GM12872 (cell line): ENCODE measurements around the gene TEX14.

Experiments used
- TF ChIP-seq, protein P1 (sequence below): IDR thresholded peaks from 3 replicates; pipeline ENCODE4 v1.5.1; 2011; ENCODE audit warnings: low read depth, mild to moderate bottlenecking, low read length, moderate library complexity; ENCODE audit not compliant: insufficient read depth

The TEX14 gene

GRCh38 chr17:58590377-58590776 is 101.5 kb downstream of the TEX14 start:
- TF ChIP-seq, protein P1, sequence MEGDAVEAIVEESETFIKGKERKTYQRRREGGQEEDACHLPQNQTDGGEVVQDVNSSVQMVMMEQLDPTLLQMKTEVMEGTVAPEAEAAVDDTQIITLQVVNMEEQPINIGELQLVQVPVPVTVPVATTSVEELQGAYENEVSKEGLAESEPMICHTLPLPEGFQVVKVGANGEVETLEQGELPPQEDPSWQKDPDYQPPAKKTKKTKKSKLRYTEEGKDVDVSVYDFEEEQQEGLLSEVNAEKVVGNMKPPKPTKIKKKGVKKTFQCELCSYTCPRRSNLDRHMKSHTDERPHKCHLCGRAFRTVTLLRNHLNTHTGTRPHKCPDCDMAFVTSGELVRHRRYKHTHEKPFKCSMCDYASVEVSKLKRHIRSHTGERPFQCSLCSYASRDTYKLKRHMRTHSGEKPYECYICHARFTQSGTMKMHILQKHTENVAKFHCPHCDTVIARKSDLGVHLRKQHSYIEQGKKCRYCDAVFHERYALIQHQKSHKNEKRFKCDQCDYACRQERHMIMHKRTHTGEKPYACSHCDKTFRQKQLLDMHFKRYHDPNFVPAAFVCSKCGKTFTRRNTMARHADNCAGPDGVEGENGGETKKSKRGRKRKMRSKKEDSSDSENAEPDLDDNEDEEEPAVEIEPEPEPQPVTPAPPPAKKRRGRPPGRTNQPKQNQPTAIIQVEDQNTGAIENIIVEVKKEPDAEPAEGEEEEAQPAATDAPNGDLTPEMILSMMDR, result no peak

- TF ChIP-seq, protein P1, result peak; percentile 98
Observed at GRCh38 chr17:58587713-58588117, 104.1 kb downstream of the TEX14 start.

- TF ChIP-seq, protein P1, result no peak
Observed at GRCh38 chr17:58586009-58586644, 105.7 kb downstream of the TEX14 start.

DNA sequence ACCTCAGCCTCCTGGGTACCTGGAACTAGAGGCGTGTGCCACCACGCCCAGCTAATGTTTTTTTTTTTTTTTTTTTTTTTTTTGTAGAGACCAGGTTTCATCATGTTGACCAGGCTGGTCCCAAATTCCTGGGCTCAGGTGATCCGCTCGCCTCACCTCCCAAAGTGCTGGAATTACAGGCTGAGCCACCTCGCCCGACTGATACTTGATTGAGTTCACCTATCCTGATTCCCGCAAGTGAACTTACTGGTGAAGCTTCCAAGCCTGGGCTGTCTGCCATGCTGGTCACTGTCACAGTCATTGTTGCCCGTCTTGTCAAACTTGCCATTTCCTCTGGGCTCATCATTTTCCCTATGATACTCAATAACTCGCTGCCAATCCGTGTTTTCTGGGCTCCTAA is 106.3 kb downstream of the TEX14 start:
- TF ChIP-seq, protein P1, result no peak

GRCh38 chr17:58583486-58583885 is 108.4 kb downstream of the TEX14 start:
- TF ChIP-seq, protein P1, result no peak

- TF ChIP-seq, protein P1, result no peak
Observed at GRCh38 chr17:58580671-58581070, 111.2 kb downstream of the TEX14 start.

GRCh38 chr17:58577696-58578095 is 114.1 kb downstream of the TEX14 start:
- TF ChIP-seq, protein P1, result peak; percentile 84
